ENCODE measurements around the gene CCDC142. TPM values are rescaled to one million over a fixed set of nuclear protein-coding genes. Genes with fewer than 3 reads are reported as not detected.

CCDC142 gene
- total and polyA plus RNA-seq, 11 donors, result 4.4 to 13.4 (median 6.4) TPM

DNA sequence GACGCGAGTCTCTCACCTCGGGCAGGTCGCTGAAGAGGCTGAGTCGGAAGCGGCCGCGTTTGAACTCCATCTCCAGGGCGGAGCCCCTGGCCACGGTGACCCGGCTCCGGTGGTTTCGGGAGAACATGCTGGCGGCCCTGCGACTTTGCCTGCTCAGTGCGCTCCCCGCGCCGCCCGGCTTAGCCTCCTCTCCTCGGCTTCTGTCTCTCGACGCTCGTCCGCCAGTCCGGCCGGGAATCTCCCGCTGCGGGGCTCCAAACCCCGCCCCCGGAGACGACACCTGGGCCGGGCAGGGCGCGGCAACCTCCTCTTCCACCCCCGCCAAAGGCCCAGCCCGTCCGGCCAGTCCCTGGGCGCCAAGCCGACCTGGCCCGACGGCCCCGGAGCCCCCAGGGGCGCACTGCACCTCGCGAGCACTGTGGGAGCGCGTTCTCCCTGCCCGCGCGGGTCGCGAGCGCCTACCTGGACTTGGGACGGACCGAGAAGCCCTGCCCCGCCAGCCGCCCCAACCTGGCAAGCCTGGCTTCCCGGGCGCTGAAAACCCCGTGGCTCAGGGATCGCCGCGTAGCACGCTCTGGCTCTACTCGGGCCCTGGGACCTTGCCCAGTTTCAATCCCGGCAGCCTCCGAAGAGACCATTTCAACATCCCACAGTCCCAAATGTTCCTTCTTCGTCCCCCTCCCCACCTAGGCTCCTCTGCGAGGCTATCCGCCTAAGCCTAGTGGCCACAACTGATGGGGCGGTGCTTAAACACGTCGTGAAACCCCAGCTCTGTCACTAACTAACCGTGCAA is 40.9 kb downstream of the CCDC142 start, which contains the start of gene RTKN:
Gene RTKN (minus strand): TSS at position 248 of the 793 bp plus-strand sequence. CDS start 121 bp downstream, at position 127.
- H3K4me3 ChIP-seq, result peak within 1 kb of the TSS; percentile 30 to 72 (median 60)
- ATAC-seq (peak in 2 of 4 donors; percentile 7 to 11), DNase-seq (peak in 1 of 5 donors; percentile 53)
- peak within 1 kb of the TSS; percentile 77 to 95 (median 86) for H3K27ac ChIP-seq
- peaks cover 0 to 58% (median 35%) of the 10 kb centered on the region in 12 donors for H3K4me1 ChIP-seq
- intact Hi-C loops (cut with DNase I), result loop anchor here in 1 of 10 donors (2.0 kb wide), 1 partner anchor 13 kb away; the partner anchor contains the start of gene INO80B
- H3K36me3 ChIP-seq, result no peaks in the 10 kb centered on the region
- 6 to 30% (median 13%) methylated on average over 49 to 75 of the region's 75 CpGs for WGBS, 4 donors
- TF ChIP-seq CTCF (IDR thresholded peaks at IDR 0.05) (no peak), POLR2A (IDR thresholded peaks at IDR 0.05) (no peak)
- H3K27me3 ChIP-seq, result peaks cover 0 to 40% (median 0%) of the 10 kb centered on the region in 9 donors
- H3K9me3 ChIP-seq, result no peaks in the 10 kb centered on the region

DNA sequence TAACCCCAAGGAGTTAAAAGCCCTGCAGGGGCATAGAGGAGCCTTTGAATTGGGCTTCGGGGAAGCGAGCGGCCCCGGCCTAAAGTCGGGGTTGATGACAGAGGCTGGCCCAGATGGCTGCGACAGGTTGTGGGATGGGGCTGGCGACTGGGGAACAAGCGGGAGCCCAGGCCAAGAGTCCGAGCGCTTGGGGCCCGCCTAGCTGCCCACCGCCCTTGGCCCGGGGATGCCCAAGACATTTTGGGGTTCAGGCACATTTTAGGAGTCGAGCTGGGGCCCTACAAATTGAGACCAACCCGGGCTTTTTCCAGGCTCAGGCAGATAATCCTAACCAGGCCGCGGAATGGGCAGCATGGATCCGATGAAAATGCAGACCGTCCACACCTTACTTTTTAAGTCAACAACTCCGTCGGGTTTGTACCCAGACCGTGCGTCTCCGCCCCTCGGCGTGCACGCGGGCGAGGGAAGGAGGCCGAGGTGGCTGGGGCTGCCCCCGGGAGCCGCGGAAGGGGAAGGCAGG is 41.6 kb downstream of the CCDC142 start:
- 16 to 24% (median 19%) methylated on average over 29 to 33 of the region's 33 CpGs for WGBS, 4 donors

DNA sequence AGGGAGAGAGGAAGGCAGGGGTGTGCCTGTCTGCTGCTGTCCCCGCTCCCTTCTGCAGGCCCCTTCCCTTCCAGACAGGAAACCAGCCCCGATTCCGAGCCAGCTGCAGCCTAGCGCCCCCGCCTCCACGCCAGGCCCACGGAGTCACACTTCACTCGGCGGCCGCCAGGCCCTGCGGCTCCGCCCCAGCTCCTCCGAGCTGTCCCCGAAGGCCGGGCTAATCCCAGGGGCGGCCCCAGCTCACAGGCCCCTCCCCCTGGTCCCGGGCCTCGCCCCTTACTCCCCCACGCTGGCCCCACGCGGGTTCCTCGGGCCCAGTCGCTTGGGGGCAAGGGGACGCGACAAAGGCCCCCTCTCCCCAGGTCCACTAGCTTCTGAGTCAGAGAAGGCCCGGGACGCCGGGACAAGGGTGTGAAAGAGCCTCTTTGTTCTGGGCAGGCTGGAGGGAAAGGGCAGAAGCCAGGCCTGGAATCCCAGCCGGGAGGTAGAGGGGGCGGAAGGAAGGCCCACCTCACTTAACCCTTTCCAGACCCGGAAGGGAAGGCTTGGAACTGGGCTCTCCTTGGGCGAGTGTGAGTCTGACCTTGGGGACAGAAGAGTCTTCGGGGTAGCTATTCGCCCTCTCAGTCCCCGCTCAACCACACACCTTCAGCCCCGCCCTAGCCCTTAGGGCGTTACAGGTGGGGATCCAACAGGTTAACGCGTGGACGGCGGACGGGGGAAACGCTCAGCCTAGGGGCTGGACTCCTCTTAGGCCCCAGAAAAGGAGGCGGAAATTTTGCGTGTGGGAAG is 42.2 kb downstream of the CCDC142 start:
- peak overlapping the region; percentile 30 to 72 (median 60) for H3K4me3 ChIP-seq
- no peaks in the 10 kb centered on the region for H3K9me3 ChIP-seq
- peaks cover 0 to 39% (median 0%) of the 10 kb centered on the region in 9 donors for H3K27me3 ChIP-seq
- peak overlapping the region; percentile 77 to 95 (median 86) for H3K27ac ChIP-seq
- peak; percentile 90 to 95 (median 93) for ATAC-seq
- H3K36me3 ChIP-seq, result peaks cover 0 to 1% (median 0%) of the 10 kb centered on the region in 9 donors
- H3K4me1 ChIP-seq, result peaks cover 0 to 63% (median 37%) of the 10 kb centered on the region in 12 donors
- peak; percentile 91 to 94 (median 93) for DNase-seq
- 8 to 12% (median 8%) methylated on average over 25 to 45 of the region's 45 CpGs for WGBS, 4 donors
- TF ChIP-seq POLR2A (IDR thresholded peaks at IDR 0.05) (peak in 1 of 2 donors; percentile 68), CTCF (IDR thresholded peaks at IDR 0.05) (peak in 9 of 12 donors; percentile 11 to 52 (median 29))
- intact Hi-C loops (cut with DNase I), result loop anchor here in 2 of 10 donors (1.0 to 2.0 kb wide), 2 partner anchors 14 kb away; partner anchors contain the start of gene INO80B (in 1 of the 2)

More for the DNA sequence above, 41.6 kb downstream of the CCDC142 start:
- H3K9me3 ChIP-seq, result no peaks in the 10 kb centered on the region
- peaks cover 0 to 63% (median 36%) of the 10 kb centered on the region in 12 donors for H3K4me1 ChIP-seq
- no peak for TF ChIP-seq CTCF (IDR thresholded peaks at IDR 0.05)
- no peak for TF ChIP-seq POLR2A (IDR thresholded peaks at IDR 0.05)
- H3K4me3 ChIP-seq, result peak overlapping the region; percentile 30 to 72 (median 60)
- intact Hi-C loops (cut with DNase I), result loop anchor here in 1 of 10 donors (2.0 kb wide), 1 partner anchor 14 kb away; the partner anchor contains the start of gene INO80B
- H3K27ac ChIP-seq, result peak overlapping the region; percentile 77 to 95 (median 86)
- H3K36me3 ChIP-seq, result no peaks in the 10 kb centered on the region
- DNase-seq, result no peak
- H3K27me3 ChIP-seq, result peaks cover 0 to 40% (median 0%) of the 10 kb centered on the region in 9 donors
- peak in 3 of 4 donors; percentile 0 to 10 (median 1) for ATAC-seq

Measured in heart left ventricle (tissue), 16 donors.